GM13977 (cell line): ENCODE data around the gene FERMT1.
"Not testable (repeated sequence)": the region's sequence is repeated elsewhere in the genome, so short reads cannot be mapped to it uniquely, and the experiment has no call there.

Experiments used
- DNase-seq: peaks from one replicate; pipeline ENCODE4 v3.0.0; 2012; ENCODE audit warnings: low spot score
- in situ Hi-C: fragments of 300-500 bp; cut with MboI; formaldehyde crosslinking; loops from one replicate; pipeline ENCODE4 v1.12.0; 2022; ENCODE audit warnings: low sequenced_read_pairs, low pct_unique_long_range_greater_than_20kb, mixed read lengths, inconsistent platforms; ENCODE audit not compliant: unreplicated experiment
- TF ChIP-seq, protein P1 (sequence below): IDR thresholded peaks from 2 replicates; pipeline ENCODE4 v1.5.1; 2012; ENCODE audit warnings: mild to moderate bottlenecking, control low read depth; ENCODE audit not compliant: insufficient read depth; ENCODE audit errors: extremely low read depth, missing control alignments

The FERMT1 gene

GRCh38 chr20:6055981-6056569, 66.8 kb downstream of the FERMT1 start:
- in situ Hi-C loops, result no loop called here
- no peak for DNase-seq
- TF ChIP-seq, protein P1, sequence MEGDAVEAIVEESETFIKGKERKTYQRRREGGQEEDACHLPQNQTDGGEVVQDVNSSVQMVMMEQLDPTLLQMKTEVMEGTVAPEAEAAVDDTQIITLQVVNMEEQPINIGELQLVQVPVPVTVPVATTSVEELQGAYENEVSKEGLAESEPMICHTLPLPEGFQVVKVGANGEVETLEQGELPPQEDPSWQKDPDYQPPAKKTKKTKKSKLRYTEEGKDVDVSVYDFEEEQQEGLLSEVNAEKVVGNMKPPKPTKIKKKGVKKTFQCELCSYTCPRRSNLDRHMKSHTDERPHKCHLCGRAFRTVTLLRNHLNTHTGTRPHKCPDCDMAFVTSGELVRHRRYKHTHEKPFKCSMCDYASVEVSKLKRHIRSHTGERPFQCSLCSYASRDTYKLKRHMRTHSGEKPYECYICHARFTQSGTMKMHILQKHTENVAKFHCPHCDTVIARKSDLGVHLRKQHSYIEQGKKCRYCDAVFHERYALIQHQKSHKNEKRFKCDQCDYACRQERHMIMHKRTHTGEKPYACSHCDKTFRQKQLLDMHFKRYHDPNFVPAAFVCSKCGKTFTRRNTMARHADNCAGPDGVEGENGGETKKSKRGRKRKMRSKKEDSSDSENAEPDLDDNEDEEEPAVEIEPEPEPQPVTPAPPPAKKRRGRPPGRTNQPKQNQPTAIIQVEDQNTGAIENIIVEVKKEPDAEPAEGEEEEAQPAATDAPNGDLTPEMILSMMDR, result no peak

GRCh38 chr20:6055161-6055783, 67.6 kb downstream of the FERMT1 start:
- no peak for DNase-seq
- TF ChIP-seq, protein P1, result no peak
- in situ Hi-C loops, result no loop called here

- in situ Hi-C loops, DNase-seq: not testable (repeated sequence)
Measured at GRCh38 chr20:6054689-6055051, 68.2 kb downstream of the FERMT1 start.

DNA sequence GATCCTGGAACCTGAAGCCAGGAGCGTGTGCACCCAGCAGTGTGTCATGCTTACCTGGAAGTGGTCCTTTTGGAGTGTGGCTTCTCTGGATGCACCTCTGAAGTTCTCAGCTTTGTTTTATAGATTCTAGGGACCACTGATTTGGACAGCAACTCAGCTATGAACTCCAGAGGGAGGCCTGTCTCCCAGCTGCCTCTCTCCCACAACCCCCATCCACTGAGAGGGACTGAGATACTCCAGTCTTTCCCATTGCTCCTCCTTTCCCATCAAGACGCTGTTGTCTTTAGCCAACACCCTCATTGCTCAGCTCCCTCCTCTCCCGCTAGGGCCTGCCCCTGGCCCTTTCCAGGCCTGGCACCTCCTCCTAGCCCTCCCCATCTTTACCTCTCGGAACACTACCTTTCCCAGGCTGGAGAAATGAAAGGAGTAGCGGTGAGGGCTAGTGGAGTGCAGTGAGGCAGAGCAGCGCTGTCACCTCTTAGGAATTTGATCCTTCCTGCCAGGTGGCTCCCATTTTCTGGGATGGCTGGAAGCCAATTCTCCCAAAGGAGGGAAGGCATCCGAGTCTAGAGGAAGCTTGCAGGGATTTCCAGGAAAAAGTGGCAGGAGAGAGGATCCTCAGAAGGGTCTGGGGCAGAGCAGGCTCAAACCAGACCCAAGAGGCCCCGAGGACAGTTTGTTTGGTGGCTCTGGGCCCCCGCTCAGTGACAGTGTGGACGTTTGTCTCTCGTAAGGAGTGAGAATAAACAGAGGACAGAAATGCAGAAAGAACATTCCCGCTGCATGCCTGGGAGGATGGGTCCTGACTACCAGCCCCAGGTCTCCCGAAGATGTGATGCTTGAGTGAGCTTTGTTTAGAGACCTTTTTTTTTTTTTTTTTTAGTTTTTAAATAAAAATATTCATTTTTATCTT, 68.8 kb downstream of the FERMT1 start, which contains the start of gene LRRN4:
TSS of gene LRRN4 (minus strand) at position 285 of the 913 bp plus-strand sequence. CDS start 1,261 bp downstream, outside the sequence.
- in situ Hi-C loops, result no loop called here
- TF ChIP-seq, protein P1, result no peak
- no peak for DNase-seq

DNA sequence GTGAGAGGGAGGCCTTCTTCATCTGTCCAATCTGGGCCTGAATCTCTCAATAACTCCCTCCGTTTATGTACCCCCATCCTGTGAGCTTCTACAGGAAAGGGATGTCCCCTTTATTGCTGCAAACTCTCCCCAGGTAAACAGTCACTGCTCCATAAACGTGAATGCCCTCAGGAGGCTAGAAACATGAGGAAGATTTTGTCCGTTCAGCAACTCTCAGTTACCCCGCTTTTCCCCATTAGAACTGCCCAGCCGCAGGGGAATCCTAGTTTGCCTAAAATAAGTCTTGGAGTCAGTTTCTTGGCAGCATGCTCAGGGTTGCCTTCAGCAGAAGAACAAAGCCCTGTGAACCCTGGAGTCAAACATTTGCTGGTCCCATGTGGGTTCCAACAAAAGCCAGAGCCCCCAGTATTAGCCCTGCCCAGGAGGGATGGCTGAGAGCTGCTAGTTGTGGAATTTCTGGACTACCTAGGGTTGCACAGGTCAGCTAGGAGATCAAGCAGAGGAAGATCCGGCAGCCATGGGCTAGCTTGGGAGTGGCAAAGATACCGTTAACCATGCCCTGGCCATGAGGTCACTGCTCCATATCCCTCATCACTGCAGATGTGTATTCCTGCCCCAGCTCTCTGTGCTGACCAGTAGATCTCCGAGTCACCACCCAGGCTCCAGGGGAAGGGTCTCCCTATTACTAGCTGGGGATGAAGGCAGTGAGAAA, 69.6 kb downstream of the FERMT1 start:
- TF ChIP-seq, protein P1, result no peak
- in situ Hi-C loops, result no loop called here
- DNase-seq, result no peak

- no peak for DNase-seq
- in situ Hi-C loops, result no loop called here
- TF ChIP-seq, protein P1, result no peak
Measured at GRCh38 chr20:6051505-6051904, 71.3 kb downstream of the FERMT1 start.
